GM18511 (cell line): ENCODE measurements around the gene FYN.

Experiments
- ATAC-seq: cut with Tn5 transposase; IDR thresholded peaks from one replicate; pipeline ENCODE4 v1.9.1; 2021; ENCODE audit warnings: mild to moderate bottlenecking, moderate library complexity; ENCODE audit not compliant: unreplicated experiment

FYN gene

GRCh38 chr6:111667931-111668330 lies 205.3 kb downstream of the FYN start:
- no peak for ATAC-seq

GRCh38 chr6:111666847-111667246 lies 206.4 kb downstream of the FYN start:
- ATAC-seq, result no peak

GRCh38 chr6:111664565-111665030 lies 208.7 kb downstream of the FYN start:
- no peak for ATAC-seq

GRCh38 chr6:111663692-111664564 lies 209.3 kb downstream of the FYN start:
- ATAC-seq, result no peak

GRCh38 chr6:111662794-111663593 lies 210.3 kb downstream of the FYN start:
- peak; percentile 60 for ATAC-seq

GRCh38 chr6:111662072-111662793 lies 211.0 kb downstream of the FYN start:
- ATAC-seq, result no peak

- no peak for ATAC-seq
These were observed 211.7 kb downstream of the FYN start for GRCh38 chr6:111661541-111662061.

GRCh38 chr6:111660531-111660930 lies 212.7 kb downstream of the FYN start:
- no peak for ATAC-seq

GRCh38 chr6:111658462-111659154 lies 214.6 kb downstream of the FYN start:
- no peak for ATAC-seq

- ATAC-seq, result no peak
These were observed 216.1 kb downstream of the FYN start for GRCh38 chr6:111657146-111657545.

GRCh38 chr6:111653979-111654378 lies 219.3 kb downstream of the FYN start:
- no peak for ATAC-seq

GRCh38 chr6:111653434-111653833 lies 219.8 kb downstream of the FYN start:
- ATAC-seq, result no peak

GRCh38 chr6:111652156-111652555 lies 221.1 kb downstream of the FYN start:
- ATAC-seq, result no peak

GRCh38 chr6:111651185-111652034 lies 221.8 kb downstream of the FYN start:
- ATAC-seq, result no peak

GRCh38 chr6:111650049-111650448 lies 223.2 kb downstream of the FYN start:
- ATAC-seq, result no peak

GRCh38 chr6:111648100-111648499 lies 225.2 kb downstream of the FYN start:
- ATAC-seq, result no peak

- ATAC-seq, result no peak
These were observed 226.3 kb downstream of the FYN start for GRCh38 chr6:111646942-111647341.

GRCh38 chr6:111646034-111646433 lies 227.2 kb downstream of the FYN start:
- no peak for ATAC-seq

GRCh38 chr6:111644893-111645430 lies 228.3 kb downstream of the FYN start:
- no peak for ATAC-seq
